Suprapubic skin (tissue), 3 donors: ENCODE results near the gene ATP9B.

ENCODE experiments used
- CTCF ChIP-seq, 2 donors: fragments of 200-600 bp in 1 of 2; fragments of 450-650 bp in 1 of 2; sonication (generic) in 1 of 2; IDR thresholded peaks; one replicate each; pipeline ENCODE4 v1.5.1; 2016 to 2019; ENCODE audit warnings: antibody characterized with exemption in 2 of 2, mild to moderate bottlenecking in 1 of 2, moderate library complexity in 1 of 2
- EP300 ChIP-seq: sonication (generic); formaldehyde crosslinking; IDR thresholded peaks from one replicate; pipeline ENCODE4 v1.6.1; 2017; ENCODE audit warnings: antibody characterized with exemption
- POLR2A ChIP-seq, 2 donors: fragments of 450-650 bp; IDR thresholded peaks; one replicate each; pipeline ENCODE4 v1.6.1; 2017; ENCODE audit warnings: antibody characterized with exemption in 2 of 2, mild to moderate bottlenecking in 2 of 2, moderate library complexity in 2 of 2

- TF ChIP-seq CTCF (IDR thresholded peaks at IDR 0.05) (no peak), EP300 (no peak), POLR2A (IDR thresholded peaks at IDR 0.05) (no peak)
Measured at GRCh38 chr18:79320216-79320850, 251.1 kb downstream of the ATP9B start.
